ENCODE measurements around the gene SHISA4. TPM values are rescaled to one million over a fixed set of nuclear protein-coding genes. Genes with fewer than 3 reads are reported as not detected.

SHISA4 gene
- total and polyA plus RNA-seq, 2 donors (not counting 3 experiments of a cell fraction or from before 2014, with no cell fraction given): 25.6 to 78.2 TPM

- Histone ChIP-seq H3K27ac (ENCODE audit: insufficient read depth, low read depth, low read length) (peak overlapping the region; percentile 90), H3K79me2 (ENCODE audit: control insufficient read depth, insufficient read depth, low read length) (peaks cover 42% of the 10 kb centered on the region), H3K9me1 (replicated peaks; ENCODE audit: control insufficient read depth, extremely low read depth, insufficient read depth, low read length) (no peaks in the 10 kb centered on the region), H3K9ac (replicated peaks; ENCODE audit: extremely low read depth, insufficient read depth, low read length) (peak overlapping the region; percentile 75), H2AFZ (ENCODE audit: low read depth, low read length) (no peak overlapping the region), H3K4me3 (replicated peaks in 1 of 3; ENCODE audit: insufficient read depth in 1 of 3, low read depth in 1 of 3, low read length in 3 of 3) (peak overlapping the region in 1 of 3 experiments; percentile 9), H3K4me1 (ENCODE audit: control insufficient read depth, extremely low read depth, insufficient read depth, low read length) (peaks cover 49% of the 10 kb centered on the region), H3K4me2 (ENCODE audit: insufficient read depth, low read length) (peak overlapping the region; percentile 74), H3K27me3 (ENCODE audit: control insufficient read depth in 2 of 2, insufficient read depth in 2 of 2, low read length in 2 of 2) (no peaks in the 10 kb centered on the region), H3K36me3 (ENCODE audit: control insufficient read depth in 2 of 2, extremely low read depth in 1 of 2, insufficient read depth in 2 of 2, low read length in 2 of 2) (peaks cover 23 to 25% of the 10 kb centered on the region in 2 experiments), H4K20me1 (replicated peaks; ENCODE audit: control insufficient read depth, extremely low read depth, insufficient read depth, low read length) (no peaks in the 10 kb centered on the region), H3K9me3 (replicated peaks; ENCODE audit: control insufficient read depth, insufficient read depth, low read length) (no peaks in the 10 kb centered on the region)
- ChIA-PET CTCF (interaction anchor here (0.8 to 5.3 kb wide), 12 partner anchors 9 to 290 kb away, joined by 3 to 49 read pairs (median 4); partner anchors contain the start of gene IPO9), POLR2A (interaction anchor here (0.7 to 1.5 kb wide), 3 partner anchors 20 to 105 kb away, joined by 3 to 4 read pairs (median 4); partner anchors contain the start of gene TIMM17A)
- BruUV-seq (replicated peaks): TSS peak; percentile 96
- dilution Hi-C loops (cut with MboI; ENCODE audit: extremely low pct_ligation_motif_present, low sequenced_read_pairs): no loop called here
- peak; percentile 21 for FAIRE-seq
- no peak for DNase-seq (ENCODE audit: low read depth, low spot score)
- TF ChIP-seq POLR2AphosphoS5 (IDR thresholded peaks at IDR 0.05; ENCODE audit: insufficient read depth, low read depth, low read length): no peak
- TF ChIP-seq POLR2A (IDR thresholded peaks at IDR 0.05; ENCODE audit: low read depth, low read length): no peak
- TF ChIP-seq GATA2 (IDR thresholded peaks at IDR 0.05; ENCODE audit: insufficient read depth, insufficient read length, low read depth, low read length): no peak
- TF ChIP-seq FOS (IDR thresholded peaks at IDR 0.05; ENCODE audit: borderline replicate concordance, insufficient read depth, low read length): no peak
- intact Hi-C loops (cut with micrococcal nuclease): loop anchor here (1.0 kb wide), 2 partner anchors 10 to 20 kb away; partner anchors contain the start of gene IPO9
Observed at GRCh38 chr1:201849372-201850052, 39.2 kb upstream of the SHISA4 start.

- Histone ChIP-seq H3K4me3 (replicated peaks in 1 of 3; ENCODE audit: insufficient read depth in 1 of 3, low read depth in 1 of 3, low read length in 3 of 3) (peak overlapping the region in 1 of 3 experiments; percentile 9), H2AFZ (ENCODE audit: low read depth, low read length) (no peak overlapping the region), H3K4me2 (ENCODE audit: insufficient read depth, low read length) (peak overlapping the region; percentile 74), H3K36me3 (ENCODE audit: control insufficient read depth in 2 of 2, extremely low read depth in 1 of 2, insufficient read depth in 2 of 2, low read length in 2 of 2) (peaks cover 28% of the 10 kb centered on the region in 2 experiments), H3K27me3 (ENCODE audit: control insufficient read depth in 2 of 2, insufficient read depth in 2 of 2, low read length in 2 of 2) (no peaks in the 10 kb centered on the region), H3K4me1 (ENCODE audit: control insufficient read depth, extremely low read depth, insufficient read depth, low read length) (peaks cover 49% of the 10 kb centered on the region), H3K79me2 (ENCODE audit: control insufficient read depth, insufficient read depth, low read length) (peaks cover 37% of the 10 kb centered on the region), H3K9me3 (replicated peaks; ENCODE audit: control insufficient read depth, insufficient read depth, low read length) (no peaks in the 10 kb centered on the region), H3K9ac (replicated peaks; ENCODE audit: extremely low read depth, insufficient read depth, low read length) (peak overlapping the region; percentile 75), H3K9me1 (replicated peaks; ENCODE audit: control insufficient read depth, extremely low read depth, insufficient read depth, low read length) (no peaks in the 10 kb centered on the region), H4K20me1 (replicated peaks; ENCODE audit: control insufficient read depth, extremely low read depth, insufficient read depth, low read length) (no peaks in the 10 kb centered on the region), H3K27ac (ENCODE audit: insufficient read depth, low read depth, low read length) (peak overlapping the region; percentile 90)
- dilution Hi-C loops (cut with MboI; ENCODE audit: extremely low pct_ligation_motif_present, low sequenced_read_pairs): no loop called here
- intact Hi-C loops (cut with micrococcal nuclease): loop anchor here (1.0 kb wide), 2 partner anchors 9 to 21 kb away; partner anchors contain the start of gene IPO9
- POLR2A ChIA-PET: interaction anchor here (0.7 to 1.4 kb wide), 2 partner anchors 20 to 105 kb away, joined by 3 to 4 read pairs; partner anchors contain the start of gene TIMM17A
- TF ChIP-seq POLR2A (IDR thresholded peaks at IDR 0.05; ENCODE audit: low read depth, low read length) (no peak), MYC (IDR thresholded peaks at IDR 0.05; ENCODE audit: low read depth, low read length) (no peak), JUN (IDR thresholded peaks at IDR 0.05; ENCODE audit: borderline replicate concordance, insufficient read depth, insufficient read length, low read depth) (peak; percentile 76), MAX (IDR thresholded peaks at IDR 0.05; ENCODE audit: insufficient read depth, insufficient read length) (no peak), FOS (IDR thresholded peaks at IDR 0.05; ENCODE audit: borderline replicate concordance, insufficient read depth, low read length) (peak; percentile 50), CTCF (IDR thresholded peaks at IDR 0.05; ENCODE audit: extremely low read depth in 1 of 2, insufficient read depth in 1 of 2, low read depth in 1 of 2, low read length in 2 of 2) (no peak), GATA2 (IDR thresholded peaks at IDR 0.05; ENCODE audit: insufficient read depth, insufficient read length, low read depth, low read length) (peak; percentile 45)
- DNase-seq (ENCODE audit: low read depth, low spot score) (peak; percentile 92), FAIRE-seq (peak; percentile 94)
- CTCF ChIA-PET: interaction anchor here (0.8 to 5.3 kb wide), 13 partner anchors 9 to 290 kb away, joined by 3 to 49 read pairs (median 4); partner anchors contain the start of gene IPO9
- no TSS peak for BruUV-seq (replicated peaks)
Observed at GRCh38 chr1:201850053-201850397, 38.7 kb upstream of the SHISA4 start.
